GM12864 (cell line): Measurements from ENCODE around the gene DLL3.

Experiments used
- DNase-seq: peaks from one replicate; pipeline ENCODE4 v3.0.0-alpha.2; 2011; ENCODE audit warnings: low read depth
- H3K4me3 ChIP-seq: 2 replicates; pipeline ENCODE4 v1.5.1; 2011; ENCODE audit warnings: mild to moderate bottlenecking, low read depth, low read length, control low read depth
- CTCF ChIP-seq: IDR thresholded peaks from 2 replicates; pipeline ENCODE4 v1.5.1; 2011; ENCODE audit warnings: low read depth, mild to moderate bottlenecking, moderate library complexity, low read length, control low read depth, inconsistent platforms; ENCODE audit errors: missing control alignments

The DLL3 gene

GRCh38 chr19:39550197-39550596 is 51.5 kb downstream of the DLL3 start:
- no peak for DNase-seq
- H3K4me3 ChIP-seq, result no peak overlapping the region
- TF ChIP-seq CTCF, result no peak

GRCh38 chr19:39553082-39553652 is 54.4 kb downstream of the DLL3 start:
- no peak for TF ChIP-seq CTCF
- DNase-seq, result no peak

GRCh38 chr19:39554701-39555311 is 56.1 kb downstream of the DLL3 start:
- DNase-seq, result no peak
- no peak for TF ChIP-seq CTCF
- no peak overlapping the region for H3K4me3 ChIP-seq

More at GRCh38 chr19:39553082-39553652, 54.4 kb downstream of the DLL3 start:
- no peak overlapping the region for H3K4me3 ChIP-seq

- TF ChIP-seq CTCF, result no peak
- H3K4me3 ChIP-seq, result no peak overlapping the region
- DNase-seq, result no peak
These were observed 57.1 kb downstream of the DLL3 start for GRCh38 chr19:39555883-39556282.
